HG02610 (cell line): Measurements from ENCODE around the gene TSPAN18.
A peak's percentile ranks its signal among the peaks of the same experiment; 100 is the strongest.

ENCODE experiments used
- ATAC-seq: cut with Tn5 transposase; IDR thresholded peaks from one replicate; pipeline ENCODE4 v1.9.1; 2021; ENCODE audit warnings: mild to moderate bottlenecking, moderate library complexity; ENCODE audit not compliant: unreplicated experiment

TSPAN18 gene

DNA sequence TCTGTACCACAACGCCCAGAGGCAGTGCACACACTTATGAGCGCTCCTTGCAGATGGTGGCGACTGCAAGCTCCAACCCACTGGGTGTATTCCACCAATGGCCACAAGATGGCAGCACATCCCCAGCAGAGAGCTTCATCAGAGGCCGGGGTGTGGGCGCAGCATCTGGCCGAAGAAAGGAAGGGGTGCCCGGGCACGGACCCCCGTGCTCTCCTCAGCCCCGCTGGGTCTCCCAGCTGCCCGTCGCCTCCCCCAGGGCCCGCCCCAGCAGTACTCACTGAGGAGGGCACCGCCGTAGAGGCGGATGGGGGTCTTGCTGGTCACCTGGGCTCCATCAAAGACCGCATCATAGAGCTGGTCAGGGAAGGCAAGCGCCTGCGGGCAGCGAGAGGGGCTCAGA, 209.8 kb downstream of the TSPAN18 start:
- peak; percentile 66 for ATAC-seq

DNA sequence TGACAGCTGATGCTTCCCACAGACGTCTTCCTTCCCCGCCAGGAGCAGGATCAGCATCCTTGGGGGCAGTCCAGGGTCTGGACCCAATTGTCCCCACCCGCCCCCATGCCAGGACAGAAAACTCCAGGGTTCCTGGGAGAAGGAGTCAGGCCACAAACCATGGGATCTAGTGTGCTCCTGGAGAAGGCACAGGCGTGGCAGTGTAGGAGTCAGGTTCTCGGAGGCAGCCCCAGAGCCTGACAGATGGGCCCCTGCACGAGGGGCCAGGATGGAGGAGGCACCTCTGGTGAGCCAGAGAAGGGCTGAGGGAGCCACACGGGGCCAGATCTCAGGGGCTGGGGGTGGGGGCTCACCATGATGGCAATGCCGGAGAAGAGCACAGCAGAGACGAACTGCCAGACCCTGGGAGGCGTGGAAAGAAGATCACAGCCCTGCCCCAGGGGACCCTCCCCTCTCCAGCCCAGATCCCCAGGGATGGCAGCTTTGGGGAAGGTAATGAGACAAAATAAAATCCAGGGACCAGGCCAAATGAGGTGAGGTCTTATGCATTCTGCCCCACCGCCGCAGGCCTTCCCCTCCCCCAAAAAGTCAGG, 210.3 kb downstream of the TSPAN18 start:
- ATAC-seq, result no peak

- no peak for ATAC-seq
These were observed 211.4 kb downstream of the TSPAN18 start for GRCh38 chr11:44938066-44938691.

GRCh38 chr11:44939673-44940395, 213.1 kb downstream of the TSPAN18 start:
- ATAC-seq, result no peak

GRCh38 chr11:44940404-44940803, 213.6 kb downstream of the TSPAN18 start:
- no peak for ATAC-seq

- ATAC-seq, result no peak
These were observed 214.1 kb downstream of the TSPAN18 start for GRCh38 chr11:44940835-44941234.

GRCh38 chr11:44941259-44942021, 214.7 kb downstream of the TSPAN18 start:
- ATAC-seq, result no peak

DNA sequence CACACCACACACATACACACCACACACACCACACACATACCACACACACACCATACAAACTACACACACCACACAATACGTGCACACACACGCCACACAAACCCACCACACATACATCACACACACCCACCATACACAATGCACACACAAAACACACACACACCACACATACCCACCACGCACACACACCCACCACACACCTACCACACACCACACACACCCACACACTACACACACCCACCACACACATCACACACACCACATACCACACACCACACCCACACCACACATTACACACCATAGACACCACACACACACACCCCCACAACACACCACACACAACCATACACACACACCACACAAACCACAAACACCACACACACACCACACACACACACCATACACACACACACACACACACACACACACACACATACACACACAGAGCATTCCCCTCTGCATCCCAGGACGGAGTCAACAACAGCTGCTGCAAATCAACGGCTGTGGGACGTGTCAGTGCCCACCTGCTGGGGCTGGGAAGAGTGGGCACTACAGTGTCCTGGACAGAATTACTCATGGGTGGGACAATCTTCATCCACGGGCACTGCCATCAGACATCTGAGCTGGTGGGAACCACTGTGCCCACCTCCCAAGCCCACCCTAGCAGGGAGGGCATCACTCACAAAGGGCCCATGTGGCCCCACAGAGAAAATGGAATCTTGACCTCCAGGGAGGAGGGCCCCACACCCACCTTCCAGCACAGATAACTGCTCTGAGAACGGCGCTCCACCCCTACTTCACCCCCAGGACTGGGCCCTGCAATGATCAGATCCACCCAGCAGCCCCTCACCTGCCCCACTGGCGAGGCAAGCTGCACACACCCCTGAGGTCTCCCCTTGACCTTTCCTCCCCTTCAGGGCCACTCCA, 215.5 kb downstream of the TSPAN18 start:
- no peak for ATAC-seq

- ATAC-seq, result peak; percentile 55
These were observed 216.4 kb downstream of the TSPAN18 start for GRCh38 chr11:44943118-44943517.

DNA sequence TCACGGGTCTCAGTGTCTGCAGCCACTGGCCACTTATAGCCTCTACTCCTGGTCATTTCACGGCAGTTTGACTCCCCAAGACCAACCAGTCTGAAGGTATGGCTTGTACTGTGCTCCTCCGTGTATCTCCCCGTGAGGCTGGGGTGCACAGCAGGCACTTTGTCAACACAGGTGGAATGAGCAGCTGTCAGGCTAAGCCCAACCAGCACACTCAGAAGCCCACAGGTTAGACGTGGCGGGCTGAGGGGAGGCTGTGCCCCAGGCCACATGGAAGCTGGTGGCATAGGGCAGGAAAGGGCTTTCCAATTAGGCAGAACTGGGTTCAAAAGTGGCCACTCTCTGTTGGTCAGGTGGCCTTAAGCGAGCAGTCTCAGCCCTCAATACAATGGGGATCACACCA, 216.9 kb downstream of the TSPAN18 start:
- no peak for ATAC-seq

DNA sequence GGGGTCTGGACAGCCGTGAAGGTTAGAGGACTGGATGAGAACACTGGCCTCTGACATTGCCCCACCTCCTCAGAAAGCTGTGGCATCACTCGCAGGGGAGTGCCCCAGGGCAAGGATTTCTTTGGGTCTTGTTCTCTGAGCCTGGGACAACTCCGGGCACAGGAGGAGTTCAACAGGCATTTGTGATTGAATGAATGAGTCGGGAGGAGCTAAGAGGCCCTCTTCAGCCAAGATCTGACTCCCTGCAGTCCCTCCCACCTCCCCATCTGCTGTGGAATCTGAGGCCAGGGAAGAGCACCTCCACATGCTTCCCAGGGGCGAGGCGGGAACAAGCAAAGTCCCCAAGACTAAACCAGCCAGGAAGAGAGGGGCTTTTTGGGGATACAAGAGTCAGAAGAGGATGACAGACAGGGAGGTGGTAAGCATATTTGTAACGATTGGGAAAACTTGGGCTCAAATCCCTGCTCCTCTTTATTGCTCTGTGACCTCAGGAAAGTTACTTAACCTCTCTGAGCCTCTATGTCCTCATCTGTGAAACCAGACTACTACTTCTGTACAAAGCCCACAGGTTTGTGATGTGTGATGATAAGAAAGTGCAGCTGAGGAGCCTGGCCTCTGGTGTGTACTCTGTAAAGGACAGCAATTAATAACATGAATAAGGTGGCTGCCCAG, 217.6 kb downstream of the TSPAN18 start:
- ATAC-seq, result no peak

- no peak for ATAC-seq
These were observed 218.1 kb downstream of the TSPAN18 start for GRCh38 chr11:44944853-44945235.

DNA sequence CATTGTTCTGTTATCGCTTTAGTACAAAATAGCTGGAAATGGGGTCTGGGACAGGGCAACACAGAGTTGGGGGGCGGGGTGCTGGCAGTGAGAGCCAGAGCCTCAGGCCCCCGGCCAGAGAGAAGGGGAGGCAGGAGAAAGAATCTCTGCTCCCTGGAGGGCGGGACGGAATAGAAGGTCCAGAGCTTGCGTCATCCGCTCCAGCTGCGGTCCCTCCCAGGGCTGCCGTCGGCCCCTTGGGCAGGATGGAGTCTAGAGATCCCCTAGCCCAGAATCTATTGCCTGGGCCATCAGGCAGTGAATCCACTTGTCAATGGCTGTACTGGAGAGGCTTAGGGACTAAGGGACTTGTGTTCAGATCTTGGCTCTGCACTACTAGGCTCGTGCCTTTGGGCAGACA, 218.9 kb downstream of the TSPAN18 start:
- no peak for ATAC-seq

DNA sequence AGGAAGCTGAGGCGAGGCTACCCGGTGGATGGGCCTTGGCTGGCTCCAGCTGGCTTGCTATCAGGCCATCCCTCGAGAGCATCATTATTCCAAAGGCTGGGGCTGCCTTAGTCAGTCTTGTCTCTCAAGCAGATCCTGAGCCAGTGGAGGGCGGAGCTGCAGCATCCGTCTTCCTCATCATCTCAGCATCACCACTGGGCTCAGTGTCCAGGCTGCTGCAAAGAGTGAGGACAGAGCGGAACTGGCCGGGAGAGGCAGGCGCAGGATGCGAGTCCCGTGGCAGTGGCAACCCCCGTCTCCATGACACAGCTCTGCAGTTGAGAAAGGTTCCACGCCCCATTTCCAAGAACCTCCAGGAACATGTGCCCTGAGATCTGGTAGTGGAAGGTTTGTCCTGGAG, 219.5 kb downstream of the TSPAN18 start:
- no peak for ATAC-seq

GRCh38 chr11:44947114-44947513, 220.4 kb downstream of the TSPAN18 start:
- ATAC-seq, result no peak

DNA sequence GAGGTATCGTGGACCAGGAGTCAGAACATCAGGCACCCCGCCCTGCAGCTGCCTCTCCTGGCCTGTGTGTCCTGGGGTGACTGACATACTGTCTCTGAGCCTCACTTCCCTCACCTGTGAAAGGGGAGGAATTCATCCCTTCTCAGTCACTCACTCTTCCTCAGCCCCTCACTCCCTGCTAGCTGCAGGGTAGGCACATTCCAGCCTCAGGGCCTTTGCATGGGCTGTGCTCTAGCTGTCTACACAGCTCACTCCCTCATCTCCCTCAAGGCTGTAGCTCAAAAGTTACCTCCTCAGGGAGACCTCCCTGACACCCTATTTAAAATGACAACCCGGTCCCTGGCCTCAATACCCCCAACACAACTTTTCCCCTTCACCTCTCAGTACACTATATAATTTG, 221.4 kb downstream of the TSPAN18 start:
- no peak for ATAC-seq

GRCh38 chr11:44949160-44950030, 222.6 kb downstream of the TSPAN18 start:
- no peak for ATAC-seq

- no peak for ATAC-seq
These were observed 223.4 kb downstream of the TSPAN18 start for GRCh38 chr11:44950031-44950624.
